ENCODE results near the gene MGST2.

The MGST2 gene

GRCh38 chr4:139668658-139669201 is 3.1 kb downstream of the MGST2 start:
- TF ChIP-seq CEBPB (IDR thresholded peaks at IDR 0.05) (no peak), EGR1 (IDR thresholded peaks at IDR 0.05) (no peak), MAX (IDR thresholded peaks at IDR 0.05) (no peak), REST (IDR thresholded peaks at IDR 0.05; ENCODE audit: low read depth) (no peak), CREB1 (IDR thresholded peaks at IDR 0.05; ENCODE audit: low read depth) (no peak), ZBTB7A (IDR thresholded peaks at IDR 0.05; ENCODE audit: low read depth) (no peak), TAF1 (IDR thresholded peaks at IDR 0.05; ENCODE audit: low read depth) (no peak), FOXM1 (IDR thresholded peaks at IDR 0.05; ENCODE audit: borderline replicate concordance, low read depth) (no peak), RAD21 (IDR thresholded peaks at IDR 0.05; ENCODE audit: low read depth) (no peak), TEAD4 (IDR thresholded peaks at IDR 0.05) (no peak), USF1 (IDR thresholded peaks at IDR 0.05) (no peak), EP300 (IDR thresholded peaks at IDR 0.05; ENCODE audit: borderline replicate concordance) (no peak), TCF12 (IDR thresholded peaks at IDR 0.05; ENCODE audit: low read depth) (no peak), YY1 (IDR thresholded peaks at IDR 0.05; ENCODE audit: low read depth) (no peak), NFIC (IDR thresholded peaks at IDR 0.05) (no peak)

- TF ChIP-seq CREB1 (IDR thresholded peaks at IDR 0.05; ENCODE audit: low read depth) (no peak), YY1 (IDR thresholded peaks at IDR 0.05; ENCODE audit: low read depth) (no peak), USF1 (IDR thresholded peaks at IDR 0.05) (no peak), TAF1 (IDR thresholded peaks at IDR 0.05; ENCODE audit: low read depth) (no peak), CEBPB (IDR thresholded peaks at IDR 0.05) (no peak), EP300 (IDR thresholded peaks at IDR 0.05; ENCODE audit: borderline replicate concordance) (no peak), TCF12 (IDR thresholded peaks at IDR 0.05; ENCODE audit: low read depth) (no peak), MAX (IDR thresholded peaks at IDR 0.05) (no peak), TEAD4 (IDR thresholded peaks at IDR 0.05) (no peak), EGR1 (IDR thresholded peaks at IDR 0.05) (no peak), RAD21 (IDR thresholded peaks at IDR 0.05; ENCODE audit: low read depth) (no peak), FOXM1 (IDR thresholded peaks at IDR 0.05; ENCODE audit: borderline replicate concordance, low read depth) (no peak), NFIC (IDR thresholded peaks at IDR 0.05) (no peak), ZBTB7A (IDR thresholded peaks at IDR 0.05; ENCODE audit: low read depth) (no peak), REST (IDR thresholded peaks at IDR 0.05; ENCODE audit: low read depth) (no peak)
These were observed 3.7 kb downstream of the MGST2 start for GRCh38 chr4:139669335-139669734.

GRCh38 chr4:139669890-139670289 is 4.3 kb downstream of the MGST2 start:
- TF ChIP-seq EGR1 (IDR thresholded peaks at IDR 0.05) (no peak), FOXM1 (IDR thresholded peaks at IDR 0.05; ENCODE audit: borderline replicate concordance, low read depth) (no peak), REST (IDR thresholded peaks at IDR 0.05; ENCODE audit: low read depth) (no peak), EP300 (IDR thresholded peaks at IDR 0.05; ENCODE audit: borderline replicate concordance) (no peak), TAF1 (IDR thresholded peaks at IDR 0.05; ENCODE audit: low read depth) (no peak), TCF12 (IDR thresholded peaks at IDR 0.05; ENCODE audit: low read depth) (no peak), CEBPB (IDR thresholded peaks at IDR 0.05) (no peak), CREB1 (IDR thresholded peaks at IDR 0.05; ENCODE audit: low read depth) (no peak), NFIC (IDR thresholded peaks at IDR 0.05) (no peak), USF1 (IDR thresholded peaks at IDR 0.05) (no peak), YY1 (IDR thresholded peaks at IDR 0.05; ENCODE audit: low read depth) (no peak), RAD21 (IDR thresholded peaks at IDR 0.05; ENCODE audit: low read depth) (no peak), ZBTB7A (IDR thresholded peaks at IDR 0.05; ENCODE audit: low read depth) (no peak), MAX (IDR thresholded peaks at IDR 0.05) (no peak), TEAD4 (IDR thresholded peaks at IDR 0.05) (no peak)
